A172 (cell line): ENCODE data around the gene FIGN. TPM values are rescaled to one million over a fixed set of nuclear protein-coding genes. Genes with fewer than 3 reads are reported as not detected.

Source experiments
- DNase-seq: peaks from one replicate; pipeline ENCODE4 v3.0.0-alpha.2; 2015; ENCODE audit warnings: low spot score
- total RNA-seq: library from RNA; depleted of rRNA; stranded (reverse); fragments of >200 nt; shearing (Covaris generic); gene quantifications from 2 replicates; pipeline ENCODE4 v1.2.3, GENCODE V29; 2014

FIGN gene
- total RNA-seq, 1 experiment from 2014 or later = 2.2 TPM

DNA sequence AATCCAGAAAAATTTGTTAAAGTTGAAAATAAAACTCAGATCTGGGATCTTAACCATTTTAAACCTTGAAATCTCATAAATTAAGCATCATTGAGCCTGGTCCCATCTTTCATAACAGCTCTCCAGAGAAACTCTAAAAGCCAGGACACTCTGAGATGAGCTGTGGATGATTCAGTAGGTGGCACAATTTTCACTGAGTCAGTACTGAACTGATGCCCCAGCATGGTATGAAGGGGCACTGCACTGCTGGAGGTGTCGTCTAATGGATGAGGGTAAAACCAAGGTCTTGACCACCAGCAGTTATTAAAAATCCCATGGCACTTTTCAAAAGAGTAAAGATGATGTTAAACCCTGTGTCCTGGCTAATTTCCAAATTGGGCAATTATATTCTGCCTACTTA is 170.6 kb downstream of the FIGN start:
- no peak for DNase-seq

DNA sequence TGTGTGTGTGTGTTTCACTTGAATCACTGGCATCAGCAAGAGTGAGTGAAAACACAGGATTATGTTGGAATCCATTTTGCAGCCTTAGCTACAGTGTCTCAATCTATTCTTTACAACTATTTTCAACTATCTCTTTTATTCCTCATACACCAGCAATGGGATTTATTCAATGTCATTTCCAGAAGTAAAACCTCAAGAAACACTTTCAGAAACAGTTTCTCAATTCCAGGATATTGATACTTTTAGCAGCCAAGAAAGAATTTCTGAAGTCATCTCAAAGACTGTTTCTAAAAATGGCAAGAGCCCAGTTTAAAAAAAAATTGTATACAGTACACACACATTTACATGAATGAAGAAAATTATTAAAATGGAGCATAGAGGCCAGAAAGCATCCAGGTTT is 171.6 kb downstream of the FIGN start:
- no peak for DNase-seq

DNA sequence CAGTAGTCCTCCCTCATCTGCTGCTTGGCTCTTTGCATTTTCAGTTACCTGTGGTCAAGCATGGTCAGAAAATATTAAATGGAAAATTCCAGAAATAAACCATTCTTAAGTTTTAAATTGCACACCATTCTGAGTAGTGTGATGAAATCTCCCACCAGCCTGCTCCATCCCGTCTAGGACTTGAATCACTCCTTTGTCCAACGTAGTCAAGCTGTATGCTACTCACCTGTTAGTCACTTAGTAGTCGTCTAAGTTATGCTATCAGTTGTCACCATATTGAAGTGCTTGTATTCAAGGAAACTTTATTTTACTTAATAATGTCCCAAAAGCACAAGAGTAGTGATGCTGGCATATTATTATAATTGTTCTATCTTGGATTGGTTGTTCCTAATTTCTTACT is 172.5 kb downstream of the FIGN start:
- no peak for DNase-seq

DNA sequence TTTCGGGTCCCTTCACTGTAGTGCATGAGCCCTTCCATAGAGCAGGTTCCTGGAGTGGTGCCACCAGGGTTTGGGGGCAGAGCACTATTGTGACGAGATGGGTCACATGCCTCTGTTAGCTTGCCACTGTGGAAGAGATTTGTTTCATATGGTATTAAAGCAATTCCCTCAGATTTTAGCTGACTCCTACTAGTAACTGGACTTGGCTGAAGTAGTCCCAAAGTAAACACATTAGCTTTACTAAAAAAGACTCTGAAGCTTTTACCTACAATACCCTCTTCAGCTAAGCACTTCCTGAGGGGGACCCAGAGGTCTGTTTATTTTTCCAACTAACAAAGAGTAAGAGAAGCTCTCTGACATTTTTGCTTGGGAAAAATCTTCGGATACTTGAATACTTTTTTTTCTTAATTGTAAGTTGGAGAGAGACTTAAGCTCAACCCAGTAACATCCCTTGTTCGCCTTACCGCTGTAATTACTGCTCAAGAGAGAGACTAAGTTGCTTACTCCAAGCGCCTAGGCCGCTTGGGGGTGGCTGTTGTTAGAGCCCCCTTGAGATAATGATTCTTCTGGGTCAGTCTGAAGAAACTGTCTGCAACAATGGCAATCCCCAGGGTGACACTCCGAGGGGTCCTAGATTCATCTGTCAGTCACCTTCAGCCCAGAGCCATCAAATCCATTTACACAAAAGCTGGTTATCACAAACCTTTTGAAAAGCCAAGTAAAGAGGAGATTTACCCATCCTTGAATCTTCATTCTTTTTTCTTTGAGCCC is 177.4 kb downstream of the FIGN start:
- no peak for DNase-seq

DNA sequence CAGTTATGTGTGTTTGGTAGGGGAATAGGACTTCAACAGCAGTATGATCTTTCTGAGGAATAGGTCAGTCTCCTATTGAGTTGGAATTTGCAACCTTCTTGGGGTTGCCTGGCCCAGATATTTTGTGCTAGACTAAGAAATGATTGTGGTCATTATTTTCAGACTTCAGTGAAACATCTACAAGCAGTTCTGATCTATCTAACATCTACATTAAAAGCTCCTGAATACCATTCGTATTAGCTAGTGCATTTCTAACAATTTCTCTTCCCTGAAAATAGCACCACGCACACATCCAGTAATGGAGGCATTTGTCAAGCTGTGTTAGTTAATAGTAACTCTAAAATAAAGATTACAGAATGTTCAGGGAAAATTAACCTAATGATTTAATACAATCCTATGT is 179.3 kb downstream of the FIGN start:
- no peak for DNase-seq

DNA sequence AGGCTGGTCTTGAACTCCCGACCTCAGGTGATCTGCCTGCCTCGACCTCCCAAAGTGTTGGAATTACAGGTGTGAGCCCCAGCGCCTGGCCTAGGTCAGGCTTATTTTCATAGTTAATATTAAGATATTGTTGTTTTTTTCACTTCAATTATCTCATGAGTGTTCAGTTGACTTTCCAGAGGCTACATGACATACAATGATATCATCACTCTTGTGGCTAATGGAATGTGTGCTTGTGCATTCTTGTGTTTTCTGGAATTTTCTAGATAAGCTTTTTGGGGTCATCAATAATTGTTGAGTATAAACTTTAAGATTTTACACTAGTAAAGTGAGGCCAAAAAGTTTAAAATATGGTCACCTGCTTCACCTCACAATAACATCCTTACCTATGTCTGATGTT is 180.9 kb downstream of the FIGN start:
- DNase-seq = no peak

DNA sequence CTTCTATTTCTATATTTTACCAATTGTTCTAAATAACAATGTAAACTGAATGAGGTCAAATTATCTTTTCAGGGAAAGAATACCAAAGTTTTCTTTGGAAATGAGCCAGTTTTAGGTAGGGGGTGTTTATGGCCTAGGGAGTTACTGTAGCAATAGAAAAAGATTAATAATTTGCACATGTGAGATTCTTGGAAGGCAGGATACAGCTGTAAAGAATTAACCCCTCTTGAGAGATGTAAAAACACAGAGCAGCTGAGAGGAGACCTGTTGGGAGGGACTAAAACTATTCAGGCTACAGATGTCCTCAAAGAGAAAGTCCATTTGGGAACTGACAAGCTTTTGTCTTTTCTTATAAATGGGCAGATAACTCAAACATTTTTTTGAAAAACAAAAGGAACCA is 182.2 kb downstream of the FIGN start:
- no peak for DNase-seq

DNA sequence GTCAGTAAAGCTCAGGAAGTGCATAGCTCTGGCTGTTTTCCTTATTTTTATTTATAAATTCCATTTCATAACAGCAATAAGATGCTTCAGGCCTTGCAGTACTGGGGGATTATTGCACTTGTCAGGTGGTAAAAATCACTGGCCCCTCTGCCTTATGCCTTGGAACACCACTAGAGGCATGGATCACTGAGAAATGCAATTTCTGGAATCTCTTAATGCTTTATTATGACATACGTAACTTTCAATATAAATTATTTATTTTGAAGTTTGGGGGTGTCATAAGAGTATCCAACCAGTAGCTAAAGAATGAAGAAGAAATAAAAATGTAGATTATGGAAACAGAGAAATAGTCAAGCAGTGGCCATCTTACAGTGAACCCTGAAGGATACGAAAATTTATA is 183.1 kb downstream of the FIGN start:
- no peak for DNase-seq

DNA sequence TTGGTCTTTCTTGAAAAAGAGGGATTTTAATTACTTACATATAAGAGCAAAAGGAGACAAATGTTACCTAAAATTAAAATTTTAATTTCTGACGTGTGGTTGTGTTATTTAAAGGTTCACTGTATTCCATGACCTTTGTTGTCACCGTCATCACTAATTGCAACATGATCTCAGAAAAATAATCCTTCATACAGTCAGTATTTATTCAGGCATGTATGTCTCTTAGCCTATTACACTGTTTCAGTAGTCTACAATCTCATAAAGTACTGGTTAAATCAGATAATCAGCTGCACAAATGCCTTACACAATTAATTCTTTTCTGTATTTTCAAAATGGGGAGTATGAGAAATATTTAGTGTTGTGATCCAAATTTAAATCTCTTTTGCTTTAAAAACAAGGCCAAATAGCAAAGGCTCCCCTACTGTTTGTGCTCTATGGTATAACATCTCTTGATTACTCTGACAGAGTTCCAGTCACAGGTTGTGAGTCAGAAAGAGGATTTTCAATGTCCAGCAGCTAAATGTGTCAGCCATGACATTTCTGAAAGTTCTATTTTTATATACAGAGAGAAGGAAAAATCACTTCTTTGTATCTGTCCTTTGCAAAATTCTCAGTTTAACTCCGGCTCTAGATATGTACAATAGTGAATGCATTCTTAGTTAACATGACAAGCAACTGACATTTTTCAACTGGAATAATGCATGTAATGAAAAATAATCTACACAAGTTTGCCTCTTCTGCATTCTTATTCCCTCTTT is 184.0 kb downstream of the FIGN start:
- DNase-seq = peak; percentile 23

DNA sequence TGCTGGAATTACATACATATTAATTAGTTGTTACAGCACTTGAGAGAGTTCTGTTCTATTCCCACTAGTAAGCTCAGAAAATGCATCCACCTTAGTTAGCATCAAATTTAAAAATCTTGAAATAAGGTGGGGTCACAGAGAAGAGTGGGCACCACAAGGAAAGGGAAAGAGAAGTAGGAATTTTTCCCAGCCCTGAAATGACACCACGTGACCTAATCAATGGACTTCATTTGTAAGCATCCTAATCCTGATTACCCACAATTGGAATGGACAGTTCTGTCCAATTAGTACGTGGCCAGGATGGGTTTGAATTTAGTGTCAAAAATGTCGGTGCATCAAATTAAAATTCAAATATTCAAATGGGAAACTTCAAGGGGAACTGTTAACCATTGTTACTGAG is 186.8 kb downstream of the FIGN start:
- no peak for DNase-seq
